Measurements from ENCODE around the gene SMG9.

SMG9 gene

GRCh38 chr19:43748685-43749084, 6.1 kb downstream of the SMG9 start:
- Histone ChIP-seq H3K27ac (ENCODE audit: low read depth, low read length) (peak overlapping the region; percentile 22), H3K9me2 (replicated peaks; ENCODE audit: control insufficient read depth, low read length) (no peaks in the 10 kb centered on the region), H3K4me3 (ENCODE audit: low read length) (peak overlapping the region; percentile 8; the same call in 1 of the 2 replicates), H3K4me1 (ENCODE audit: control insufficient read depth, low read length) (peaks cover 59% of the 10 kb centered on the region), H3F3A (ENCODE audit: control insufficient read depth, insufficient read depth) (peaks cover 11% of the 10 kb centered on the region), H3K4me2 (ENCODE audit: low read length) (peak overlapping the region; percentile 43), H3K9me3 (ENCODE audit: control insufficient read depth, insufficient read depth, low read length) (no peaks in the 10 kb centered on the region), H3K79me2 (ENCODE audit: control insufficient read depth, low read length) (peaks cover 28% of the 10 kb centered on the region), H3K27me3 (ENCODE audit: control insufficient read depth, low read length) (no peaks in the 10 kb centered on the region), H3K36me3 (ENCODE audit: control insufficient read depth, low read length) (peaks cover 76% of the 10 kb centered on the region), H4K20me1 (ENCODE audit: control insufficient read depth, insufficient read depth, low read depth, low read length) (no peaks in the 10 kb centered on the region)
- no peak for TF ChIP-seq CTCF (IDR thresholded peaks at IDR 0.05; ENCODE audit: low read depth, low read length, poor library complexity, severe bottlenecking)
- TF ChIP-seq EZH2phosphoT487 (IDR thresholded peaks at IDR 0.05; ENCODE audit: borderline replicate concordance, low read length), result no peak

GRCh38 chr19:43748205-43748594, 6.6 kb downstream of the SMG9 start:
- Histone ChIP-seq H3K9me3 (ENCODE audit: control insufficient read depth, insufficient read depth, low read length) (no peaks in the 10 kb centered on the region), H4K20me1 (ENCODE audit: control insufficient read depth, insufficient read depth, low read depth, low read length) (no peaks in the 10 kb centered on the region), H3K4me1 (ENCODE audit: control insufficient read depth, low read length) (peaks cover 55% of the 10 kb centered on the region), H3K79me2 (ENCODE audit: control insufficient read depth, low read length) (peaks cover 23% of the 10 kb centered on the region), H3K27me3 (ENCODE audit: control insufficient read depth, low read length) (no peaks in the 10 kb centered on the region), H3K9me2 (replicated peaks; ENCODE audit: control insufficient read depth, low read length) (no peaks in the 10 kb centered on the region), H3K4me3 (ENCODE audit: low read length) (peak overlapping the region; percentile 8; the same call in 1 of the 2 replicates), H3K4me2 (ENCODE audit: low read length) (peak overlapping the region; percentile 43), H3F3A (ENCODE audit: control insufficient read depth, insufficient read depth) (peaks cover 10% of the 10 kb centered on the region), H3K27ac (ENCODE audit: low read depth, low read length) (peak overlapping the region; percentile 22), H3K36me3 (ENCODE audit: control insufficient read depth, low read length) (peaks cover 81% of the 10 kb centered on the region)
- TF ChIP-seq CTCF (IDR thresholded peaks at IDR 0.05; ENCODE audit: low read depth, low read length, poor library complexity, severe bottlenecking) (no peak), EZH2phosphoT487 (IDR thresholded peaks at IDR 0.05; ENCODE audit: borderline replicate concordance, low read length) (no peak)

GRCh38 chr19:43747557-43748204, 7.1 kb downstream of the SMG9 start:
- H3K27ac ChIP-seq (ENCODE audit: low read depth, low read length), result no peak overlapping the region
- H3K36me3 ChIP-seq (ENCODE audit: control insufficient read depth, low read length), result peaks cover 86% of the 10 kb centered on the region
- H3F3A ChIP-seq (ENCODE audit: control insufficient read depth, insufficient read depth), result peaks cover 8% of the 10 kb centered on the region
- H4K20me1 ChIP-seq (ENCODE audit: control insufficient read depth, insufficient read depth, low read depth, low read length), result no peaks in the 10 kb centered on the region
- H3K4me1 ChIP-seq (ENCODE audit: control insufficient read depth, low read length), result peaks cover 49% of the 10 kb centered on the region
- H3K4me3 ChIP-seq (ENCODE audit: low read length), result 0 out of 2 replicates have a peak overlapping the region, but pooled peaks have one; percentile 8
- H3K9me3 ChIP-seq (ENCODE audit: control insufficient read depth, insufficient read depth, low read length), result no peaks in the 10 kb centered on the region
- no peaks in the 10 kb centered on the region for H3K27me3 ChIP-seq (ENCODE audit: control insufficient read depth, low read length)
- TF ChIP-seq CTCF (IDR thresholded peaks at IDR 0.05; ENCODE audit: low read depth, low read length, poor library complexity, severe bottlenecking) (no peak), EZH2phosphoT487 (IDR thresholded peaks at IDR 0.05; ENCODE audit: borderline replicate concordance, low read length) (no peak)
- no peaks in the 10 kb centered on the region for H3K9me2 ChIP-seq (replicated peaks; ENCODE audit: control insufficient read depth, low read length)
- peak overlapping the region; percentile 43 for H3K4me2 ChIP-seq (ENCODE audit: low read length)
- H3K79me2 ChIP-seq (ENCODE audit: control insufficient read depth, low read length), result peaks cover 18% of the 10 kb centered on the region
